Mammary epithelial cell (primary cell): ENCODE data around the gene C17orf114.

ENCODE experiments used
- CTCF ChIP-seq, 2 donors: IDR thresholded peaks in 1 of 2; conservative IDR thresholded peaks in 1 of 2; 2 replicates each; pipeline ENCODE4 v1.5.1; 2011 to 2012; ENCODE audit warnings: inconsistent platforms in 2 of 2, low read length in 2 of 2, mild to moderate bottlenecking in 2 of 2, control low read depth in 1 of 2, low read depth in 1 of 2; ENCODE audit not compliant: insufficient read depth in 1 of 2; ENCODE audit errors: extremely low read depth in 1 of 2
- EZH2 ChIP-seq: IDR thresholded peaks from 2 replicates; pipeline ENCODE4 v1.6.1; 2012; ENCODE audit warnings: low read length, inconsistent platforms, borderline replicate concordance

GRCh38 chr17:4807605-4808377 lies 5.7 kb upstream of the C17orf114 start:
- TF ChIP-seq CTCF (conservative IDR thresholded peaks at IDR 0.05 in 1 of 2, IDR thresholded peaks at IDR 0.05 in 1 of 2; ENCODE audit: extremely low read depth in 1 of 2, insufficient read depth in 1 of 2, low read depth in 1 of 2, low read length in 2 of 2) (no peak), EZH2 (no peak)
